Chondrocyte (in vitro differentiated cells): ENCODE data around the gene MTUS2. TPM values are rescaled to one million over a fixed set of nuclear protein-coding genes. Genes with fewer than 3 reads are reported as not detected.

Experiments
- DNase-seq: peaks from one replicate; pipeline ENCODE4 v3.0.0; 2021; ENCODE audit warnings: mixed read lengths, low spot score
- H3K27ac Mint-ChIP-seq: one replicate; pipeline ENCODE4 v1.8.0; 2021; ENCODE audit warnings: mild to moderate bottlenecking, moderate library complexity, mixed read lengths; ENCODE audit not compliant: unreplicated experiment
- H3K27me3 Mint-ChIP-seq: 2 replicates; pipeline ENCODE4 v1.8.0; 2021; ENCODE audit warnings: low read depth, mixed read lengths
- H3K36me3 Mint-ChIP-seq: 2 replicates; pipeline ENCODE4 v1.8.0; 2021; ENCODE audit warnings: low read depth, mixed read lengths
- H3K4me1 Mint-ChIP-seq: 2 replicates; pipeline ENCODE4 v1.8.0; 2021; ENCODE audit warnings: low read depth, mild to moderate bottlenecking, mixed read lengths
- H3K4me3 Mint-ChIP-seq: one replicate; pipeline ENCODE4 v1.8.0; 2021; ENCODE audit warnings: mild to moderate bottlenecking, moderate library complexity, mixed read lengths; ENCODE audit not compliant: unreplicated experiment
- H3K9me3 Mint-ChIP-seq: 2 replicates; pipeline ENCODE4 v1.8.0; 2021; ENCODE audit warnings: low read depth, mixed read lengths
- total RNA-seq: library from RNA; stranded (reverse); gene quantifications from 3 replicates; pipeline ENCODE4 v1.2.1, GENCODE V29; 2021
- TF ChIP-seq, protein P1 (sequence below): fragments of 200-600 bp; sonication (generic); IDR thresholded peaks from 2 replicates; pipeline ENCODE4 v1.5.0; 2021; ENCODE audit warnings: antibody characterized with exemption, mild to moderate bottlenecking, moderate library complexity

The MTUS2 gene
- total RNA-seq, 1 donor from 2014 or later: 1.2 TPM

DNA sequence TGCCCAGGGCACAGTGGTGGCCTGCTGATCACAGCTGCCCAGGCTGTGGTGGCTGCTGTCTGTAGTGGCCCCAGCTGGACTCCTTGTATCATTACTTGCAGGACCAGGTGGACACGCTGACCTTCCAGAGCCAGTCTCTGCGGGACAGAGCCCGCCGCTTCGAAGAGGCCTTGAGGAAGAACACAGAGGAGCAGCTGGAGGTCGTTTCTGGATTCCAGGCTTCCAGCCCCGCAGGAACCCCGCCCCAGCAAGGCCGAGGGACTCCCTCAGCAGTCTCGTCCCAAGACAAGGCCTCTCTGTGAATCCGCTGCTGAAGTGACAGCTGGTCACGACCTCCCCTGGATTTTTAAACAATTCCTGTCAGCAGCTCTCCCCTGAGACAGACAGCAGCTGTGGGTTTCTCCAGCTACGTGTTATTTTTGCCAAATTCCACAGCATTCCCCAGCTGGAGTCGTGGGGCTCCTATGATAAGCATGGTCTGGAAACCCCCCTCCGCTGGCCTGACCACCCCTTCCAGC lies 677.1 kb downstream of the MTUS2 start:
- no peak for DNase-seq

GRCh38 chr13:29498426-29499040 lies 678.4 kb downstream of the MTUS2 start:
- Mint-ChIP-seq H3K27me3 (peaks cover 6% of the 10 kb centered on the region), H3K27ac (no peak overlapping the region), H3K9me3 (no peaks in the 10 kb centered on the region), H3K36me3 (no peaks in the 10 kb centered on the region), H3K4me1 (peaks cover 33% of the 10 kb centered on the region), H3K4me3 (no peak overlapping the region)
- no peak for DNase-seq
- TF ChIP-seq, protein P1, sequence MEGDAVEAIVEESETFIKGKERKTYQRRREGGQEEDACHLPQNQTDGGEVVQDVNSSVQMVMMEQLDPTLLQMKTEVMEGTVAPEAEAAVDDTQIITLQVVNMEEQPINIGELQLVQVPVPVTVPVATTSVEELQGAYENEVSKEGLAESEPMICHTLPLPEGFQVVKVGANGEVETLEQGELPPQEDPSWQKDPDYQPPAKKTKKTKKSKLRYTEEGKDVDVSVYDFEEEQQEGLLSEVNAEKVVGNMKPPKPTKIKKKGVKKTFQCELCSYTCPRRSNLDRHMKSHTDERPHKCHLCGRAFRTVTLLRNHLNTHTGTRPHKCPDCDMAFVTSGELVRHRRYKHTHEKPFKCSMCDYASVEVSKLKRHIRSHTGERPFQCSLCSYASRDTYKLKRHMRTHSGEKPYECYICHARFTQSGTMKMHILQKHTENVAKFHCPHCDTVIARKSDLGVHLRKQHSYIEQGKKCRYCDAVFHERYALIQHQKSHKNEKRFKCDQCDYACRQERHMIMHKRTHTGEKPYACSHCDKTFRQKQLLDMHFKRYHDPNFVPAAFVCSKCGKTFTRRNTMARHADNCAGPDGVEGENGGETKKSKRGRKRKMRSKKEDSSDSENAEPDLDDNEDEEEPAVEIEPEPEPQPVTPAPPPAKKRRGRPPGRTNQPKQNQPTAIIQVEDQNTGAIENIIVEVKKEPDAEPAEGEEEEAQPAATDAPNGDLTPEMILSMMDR: no peak

More for the DNA sequence above, 677.1 kb downstream of the MTUS2 start:
- Mint-ChIP-seq H3K27ac (peak overlapping the region; percentile 71), H3K27me3 (peaks cover 8% of the 10 kb centered on the region), H3K36me3 (no peaks in the 10 kb centered on the region), H3K9me3 (no peaks in the 10 kb centered on the region), H3K4me1 (peaks cover 24% of the 10 kb centered on the region), H3K4me3 (peak overlapping the region; percentile 48)
- TF ChIP-seq, protein P1: peak; percentile 18

GRCh38 chr13:29499506-29500165 lies 679.5 kb downstream of the MTUS2 start:
- TF ChIP-seq, protein P1: no peak
- Mint-ChIP-seq H3K27me3 (peaks cover 5% of the 10 kb centered on the region), H3K4me1 (peaks cover 34% of the 10 kb centered on the region), H3K9me3 (no peaks in the 10 kb centered on the region), H3K36me3 (no peaks in the 10 kb centered on the region), H3K27ac (no peak overlapping the region), H3K4me3 (no peak overlapping the region)
- DNase-seq: no peak

DNA sequence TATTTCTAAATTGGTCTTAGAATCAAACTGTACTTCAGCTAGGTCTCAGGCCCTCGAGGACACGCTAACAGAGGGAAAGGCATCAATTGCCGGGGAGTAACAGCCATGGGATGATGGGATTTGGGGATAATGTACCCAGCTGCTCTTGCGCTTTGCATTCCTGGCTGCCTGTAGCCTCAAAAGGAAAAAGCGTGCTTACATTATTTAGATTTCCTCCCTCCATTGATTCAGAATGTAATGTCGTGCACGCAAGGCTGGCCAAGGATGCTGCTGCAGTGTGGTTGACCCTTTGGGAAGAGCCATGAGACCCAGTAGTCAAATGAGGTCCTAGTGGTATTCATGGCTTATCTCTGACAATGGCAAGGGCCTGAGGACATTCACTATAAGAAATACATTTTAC lies 680.2 kb downstream of the MTUS2 start:
- peaks cover 5% of the 10 kb centered on the region for H3K27me3 Mint-ChIP-seq
- no peaks in the 10 kb centered on the region for H3K9me3 Mint-ChIP-seq
- peaks cover 34% of the 10 kb centered on the region for H3K4me1 Mint-ChIP-seq
- TF ChIP-seq, protein P1: no peak
- H3K4me3 Mint-ChIP-seq: no peak overlapping the region
- DNase-seq: no peak
- H3K27ac Mint-ChIP-seq: no peak overlapping the region
- H3K36me3 Mint-ChIP-seq: no peaks in the 10 kb centered on the region

- TF ChIP-seq, protein P1: no peak
- Mint-ChIP-seq H3K4me3 (no peak overlapping the region), H3K27me3 (peaks cover 5% of the 10 kb centered on the region), H3K4me1 (peaks cover 26% of the 10 kb centered on the region), H3K27ac (no peak overlapping the region), H3K36me3 (no peaks in the 10 kb centered on the region), H3K9me3 (no peaks in the 10 kb centered on the region)
- DNase-seq: peak; percentile 4
Observed at GRCh38 chr13:29501674-29502073, 681.5 kb downstream of the MTUS2 start.
